GM12873 (cell line): ENCODE results near the gene ALKBH2.

ENCODE experiments used
- TF ChIP-seq, protein P1 (sequence below): IDR thresholded peaks from 2 replicates; pipeline ENCODE4 v1.5.1; 2012; ENCODE audit warnings: low read depth, mild to moderate bottlenecking, moderate library complexity, low read length, control low read depth; ENCODE audit not compliant: insufficient read depth; ENCODE audit errors: missing control alignments

Gene ALKBH2

DNA sequence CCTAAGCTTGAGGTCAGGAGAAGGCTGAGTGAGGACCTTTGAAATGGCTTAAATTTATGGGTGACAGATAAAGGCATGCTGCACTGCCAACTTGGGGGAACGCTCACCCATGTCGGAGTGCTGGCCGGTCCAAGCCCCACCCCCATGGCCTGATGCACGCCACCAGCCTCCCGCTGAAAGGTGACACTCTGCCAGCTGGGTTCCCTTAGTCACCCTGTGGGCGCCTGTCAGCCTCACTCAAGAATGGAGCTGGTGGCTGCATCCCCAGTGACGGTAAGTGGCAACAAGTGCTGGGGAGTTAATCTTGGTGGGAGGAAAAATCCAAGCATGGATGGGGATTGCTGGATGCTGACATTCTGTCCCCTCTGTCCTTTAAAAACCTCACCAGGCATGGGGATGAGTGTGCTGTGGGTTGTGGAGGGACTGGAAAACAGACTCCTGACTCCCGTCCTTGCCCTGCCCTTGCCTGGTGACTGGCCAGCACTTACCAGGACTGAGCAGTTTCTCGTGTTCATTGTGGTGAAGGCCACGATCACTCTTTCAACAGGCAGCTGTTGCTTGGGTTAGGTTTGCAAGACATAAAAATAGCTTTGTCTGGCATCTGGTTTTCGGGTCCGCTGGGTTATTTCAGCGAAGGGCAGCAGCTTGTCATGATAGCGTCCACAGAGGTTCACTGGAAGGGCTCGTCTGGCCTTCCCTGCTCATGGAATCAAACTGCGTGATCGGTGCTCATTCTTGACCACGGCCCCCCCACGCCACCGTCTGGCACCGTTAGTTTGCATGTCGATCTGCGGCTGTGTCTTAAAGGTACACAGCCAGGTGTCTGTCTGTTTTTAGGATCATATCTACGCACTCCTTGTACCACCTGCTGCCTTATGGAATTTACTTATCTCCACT lies 38.1 kb upstream of the ALKBH2 start:
- TF ChIP-seq, protein P1, sequence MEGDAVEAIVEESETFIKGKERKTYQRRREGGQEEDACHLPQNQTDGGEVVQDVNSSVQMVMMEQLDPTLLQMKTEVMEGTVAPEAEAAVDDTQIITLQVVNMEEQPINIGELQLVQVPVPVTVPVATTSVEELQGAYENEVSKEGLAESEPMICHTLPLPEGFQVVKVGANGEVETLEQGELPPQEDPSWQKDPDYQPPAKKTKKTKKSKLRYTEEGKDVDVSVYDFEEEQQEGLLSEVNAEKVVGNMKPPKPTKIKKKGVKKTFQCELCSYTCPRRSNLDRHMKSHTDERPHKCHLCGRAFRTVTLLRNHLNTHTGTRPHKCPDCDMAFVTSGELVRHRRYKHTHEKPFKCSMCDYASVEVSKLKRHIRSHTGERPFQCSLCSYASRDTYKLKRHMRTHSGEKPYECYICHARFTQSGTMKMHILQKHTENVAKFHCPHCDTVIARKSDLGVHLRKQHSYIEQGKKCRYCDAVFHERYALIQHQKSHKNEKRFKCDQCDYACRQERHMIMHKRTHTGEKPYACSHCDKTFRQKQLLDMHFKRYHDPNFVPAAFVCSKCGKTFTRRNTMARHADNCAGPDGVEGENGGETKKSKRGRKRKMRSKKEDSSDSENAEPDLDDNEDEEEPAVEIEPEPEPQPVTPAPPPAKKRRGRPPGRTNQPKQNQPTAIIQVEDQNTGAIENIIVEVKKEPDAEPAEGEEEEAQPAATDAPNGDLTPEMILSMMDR, result no peak

DNA sequence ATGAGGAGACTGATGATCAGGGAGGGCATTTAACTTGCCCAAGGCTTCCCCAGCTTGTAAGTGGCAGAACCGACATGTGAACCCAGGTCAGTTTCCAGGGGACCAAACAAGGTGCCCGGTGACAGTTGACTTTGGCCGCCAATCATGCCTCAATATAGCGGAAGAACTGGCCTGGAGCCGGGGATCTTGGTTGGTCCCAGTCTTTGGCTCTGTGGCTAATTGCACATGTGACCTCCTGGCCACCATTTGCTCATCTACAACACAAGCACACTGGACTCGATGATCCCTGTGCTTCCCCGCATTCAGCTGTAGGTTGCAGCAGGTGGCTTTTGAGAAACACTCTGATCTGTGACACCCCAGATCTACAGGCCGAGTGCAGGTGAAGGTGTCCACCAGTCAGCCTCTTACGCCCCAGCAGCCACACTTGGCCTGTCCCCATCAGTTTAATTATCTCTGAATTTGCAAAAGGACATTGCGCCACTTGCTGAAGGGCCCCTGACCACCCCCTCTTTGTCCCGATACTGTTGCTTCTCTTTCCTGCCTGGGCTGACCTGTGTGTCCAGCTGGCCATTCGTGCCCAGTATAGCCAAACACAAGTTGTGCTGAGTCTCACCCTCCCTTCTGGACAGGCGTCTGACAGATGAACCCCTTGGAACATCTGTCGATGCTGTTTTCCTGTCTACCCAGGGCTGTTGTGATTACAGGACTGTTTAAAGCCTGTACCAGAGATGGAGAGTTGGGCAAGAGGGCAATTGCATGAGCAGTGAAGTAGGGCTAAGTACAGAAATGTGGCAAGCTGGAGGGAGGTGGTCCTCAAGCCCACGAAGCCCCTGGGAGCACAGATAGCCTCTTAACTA lies 37.3 kb upstream of the ALKBH2 start:
- TF ChIP-seq, protein P1, result no peak

DNA sequence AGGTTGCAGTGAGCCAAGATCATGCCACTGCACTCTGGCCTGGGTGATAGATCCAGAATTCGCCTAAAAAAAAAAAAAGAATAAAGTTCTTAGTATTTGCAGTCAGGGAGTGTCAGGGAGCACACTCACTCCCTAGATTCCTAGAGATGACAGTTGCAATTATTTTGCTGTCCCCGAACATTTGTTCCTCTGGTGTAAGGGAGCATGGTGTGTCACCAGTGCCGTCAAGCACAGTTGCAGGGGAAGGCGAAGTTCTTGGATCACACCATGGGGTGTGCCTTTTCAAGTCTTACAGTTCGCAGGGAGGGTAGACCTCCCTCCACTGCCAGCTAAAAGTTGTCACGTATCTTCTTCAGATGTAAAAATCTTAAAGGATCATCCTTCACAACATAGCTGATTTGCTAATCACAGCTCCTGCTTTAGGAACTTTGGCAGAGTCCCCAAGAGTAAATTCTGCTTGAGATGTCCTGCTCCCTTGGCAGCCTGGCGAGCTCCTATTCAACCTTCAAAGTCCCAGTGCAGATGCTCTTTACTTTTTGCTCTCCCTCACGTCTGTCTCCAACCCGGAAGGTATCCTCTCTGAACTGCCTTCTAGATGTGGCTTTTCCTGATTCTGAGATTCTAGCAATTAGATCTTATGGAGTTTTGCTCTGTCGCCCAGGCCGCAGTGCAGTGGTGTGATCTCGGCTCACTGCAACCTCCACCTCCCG lies 34.4 kb upstream of the ALKBH2 start:
- TF ChIP-seq, protein P1, result no peak

DNA sequence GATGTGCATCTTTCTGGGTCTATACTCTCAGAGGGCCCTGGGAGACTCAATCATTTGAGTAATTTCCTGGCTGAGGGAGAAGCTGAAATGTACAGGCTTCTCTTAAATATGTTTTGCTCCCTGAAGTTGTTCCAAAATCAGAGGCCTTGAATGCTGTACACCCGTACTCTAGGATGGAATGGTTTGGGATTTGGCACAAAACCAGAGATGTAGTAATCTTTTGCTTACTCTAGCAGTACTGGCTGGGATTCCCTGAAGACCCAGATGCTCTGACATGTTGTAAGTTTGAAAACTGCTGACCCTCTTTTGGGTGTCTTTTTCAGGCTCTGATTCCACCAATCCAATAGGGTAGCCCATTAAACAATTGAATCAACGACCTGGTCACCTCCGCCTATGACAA lies 33.5 kb upstream of the ALKBH2 start:
- TF ChIP-seq, protein P1, result no peak

DNA sequence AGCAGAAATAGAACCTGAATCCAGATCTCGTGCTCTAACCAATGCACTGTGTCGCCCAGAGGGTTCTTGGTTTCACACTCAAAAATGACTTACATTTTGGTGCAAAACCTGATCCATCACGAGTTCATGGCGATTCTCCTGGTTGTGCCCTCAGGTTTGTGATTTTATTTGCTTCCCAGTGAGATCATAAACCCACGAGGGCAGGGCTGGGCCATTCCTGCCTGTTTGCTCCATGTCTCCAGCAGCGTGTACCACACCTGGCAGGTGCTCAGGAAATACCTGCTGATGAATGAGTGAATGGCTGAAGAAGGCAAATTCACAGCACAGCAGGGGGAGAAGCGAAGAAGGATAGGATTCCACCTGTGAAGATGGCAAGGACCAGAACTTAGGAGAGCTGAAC lies 32.5 kb upstream of the ALKBH2 start:
- TF ChIP-seq, protein P1, result no peak

DNA sequence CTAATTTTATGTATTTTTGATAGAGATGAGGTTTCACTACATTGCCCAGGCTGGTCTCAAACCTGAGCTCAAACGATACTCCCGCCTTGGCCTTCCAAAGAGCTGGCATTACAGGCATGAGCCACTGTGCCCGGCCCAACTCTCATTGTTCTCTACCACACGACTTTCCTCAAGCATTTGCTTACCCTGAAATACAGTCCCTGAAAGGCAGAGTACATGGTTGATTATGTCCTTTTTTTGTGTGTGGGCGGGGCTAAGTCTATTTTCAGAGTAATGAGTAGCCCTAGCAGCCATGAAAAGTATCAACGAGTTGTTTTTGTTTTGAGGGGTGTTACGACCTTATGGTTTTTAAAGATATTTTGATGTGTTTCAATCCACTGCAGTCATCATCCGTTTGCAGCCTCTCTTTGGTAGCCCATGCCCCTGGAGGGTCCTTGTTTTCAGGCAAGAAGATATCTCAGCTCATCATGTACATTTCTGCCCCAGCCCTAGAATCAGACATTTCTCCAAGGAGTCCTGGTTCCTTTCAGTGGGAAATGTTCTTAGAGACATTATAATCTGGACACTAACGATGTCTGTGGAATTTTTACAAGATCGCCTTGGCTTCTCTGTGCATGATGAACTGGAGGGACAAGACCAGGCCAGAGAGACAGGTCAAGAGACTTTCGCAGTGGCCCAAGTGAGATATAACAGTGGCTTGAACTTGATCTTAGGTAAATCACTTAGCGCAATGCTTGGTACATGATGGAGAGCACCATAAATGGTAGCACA lies 31.8 kb upstream of the ALKBH2 start:
- TF ChIP-seq, protein P1, result no peak
